Right atrium auricular region (tissue), 2 donors: ENCODE measurements around the gene CD93. TPM values are rescaled to one million over a fixed set of nuclear protein-coding genes. Genes with fewer than 3 reads are reported as not detected.

Experiments
- DNase-seq: peaks from one replicate; pipeline ENCODE4 v3.0.0-alpha.2; 2019; ENCODE audit warnings: low spot score
- H3K27ac ChIP-seq, 2 donors: fragments of 200-600 bp; sonication (generic); 1 replicate in 1 of 2; 2 replicates in 1 of 2; pipeline ENCODE4 v1.5.1; 2016 to 2019
- H3K27me3 ChIP-seq, 2 donors: fragments of 200-600 bp; sonication (generic); one replicate each; pipeline versions ENCODE4 v1.5.1 to v1.6.0; 2017 to 2019
- H3K36me3 ChIP-seq: fragments of 200-600 bp; sonication (generic); one replicate; pipeline ENCODE4 v1.5.1; 2016
- H3K4me1 ChIP-seq, 2 donors: fragments of 200-600 bp; sonication (generic); one replicate each; pipeline versions ENCODE4 v1.5.1 to v1.6.0; 2017 to 2019
- H3K4me3 ChIP-seq, 2 donors: fragments of 200-600 bp; sonication (generic); 1 replicate in 1 of 2; 2 replicates in 1 of 2; pipeline ENCODE4 v1.5.1; 2017 to 2019; ENCODE audit warnings: mild to moderate bottlenecking in 1 of 2, moderate library complexity in 1 of 2
- H3K9me3 ChIP-seq, 2 donors: fragments of 200-600 bp; sonication (generic); one replicate each; pipeline ENCODE4 v1.5.1; 2019
- total RNA-seq, 2 donors: library from RNA; depleted of rRNA; stranded (reverse); fragments of >200 nt; gene quantifications; one replicate each; pipeline ENCODE4 v1.1.0, GENCODE V29; 2016
- TF ChIP-seq, protein P1 (sequence below), 2 donors: fragments of 200-600 bp; sonication (generic); IDR thresholded peaks; one replicate each; pipeline ENCODE4 v1.5.1; 2019; ENCODE audit warnings: antibody characterized with exemption in 2 of 2

CD93 gene
- total RNA-seq, 2 donors from 2014 or later = 35.7 to 51.6 TPM

DNA sequence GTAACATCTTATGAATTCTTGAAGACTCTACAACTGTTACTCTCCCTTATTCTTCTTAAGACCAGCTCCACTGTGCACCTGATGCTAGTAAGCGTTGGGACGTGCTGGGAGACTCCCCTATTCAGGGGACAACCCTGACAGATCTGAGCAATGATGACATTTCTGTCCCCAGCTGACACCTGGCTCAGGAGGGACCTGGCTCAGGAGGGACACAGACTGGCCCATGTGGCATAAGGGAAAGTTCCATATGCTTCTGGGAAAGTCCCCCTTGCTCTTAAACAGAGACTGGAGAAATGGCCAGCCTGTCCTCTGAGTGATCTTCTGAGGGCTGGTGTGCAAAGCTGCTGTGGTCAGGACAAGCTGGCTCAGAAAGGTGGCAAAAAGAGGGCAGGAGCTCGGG is 10.0 kb upstream of the CD93 start:
- DNase-seq = no peak
- H3K4me3 ChIP-seq = no peak overlapping the region
- H3K27me3 ChIP-seq = no peaks in the 10 kb centered on the region
- H3K27ac ChIP-seq = no peak overlapping the region
- H3K4me1 ChIP-seq = peaks cover 0 to 11% of the 10 kb centered on the region in 2 donors
- no peaks in the 10 kb centered on the region for H3K36me3 ChIP-seq
- no peaks in the 10 kb centered on the region for H3K9me3 ChIP-seq
- TF ChIP-seq, protein P1, sequence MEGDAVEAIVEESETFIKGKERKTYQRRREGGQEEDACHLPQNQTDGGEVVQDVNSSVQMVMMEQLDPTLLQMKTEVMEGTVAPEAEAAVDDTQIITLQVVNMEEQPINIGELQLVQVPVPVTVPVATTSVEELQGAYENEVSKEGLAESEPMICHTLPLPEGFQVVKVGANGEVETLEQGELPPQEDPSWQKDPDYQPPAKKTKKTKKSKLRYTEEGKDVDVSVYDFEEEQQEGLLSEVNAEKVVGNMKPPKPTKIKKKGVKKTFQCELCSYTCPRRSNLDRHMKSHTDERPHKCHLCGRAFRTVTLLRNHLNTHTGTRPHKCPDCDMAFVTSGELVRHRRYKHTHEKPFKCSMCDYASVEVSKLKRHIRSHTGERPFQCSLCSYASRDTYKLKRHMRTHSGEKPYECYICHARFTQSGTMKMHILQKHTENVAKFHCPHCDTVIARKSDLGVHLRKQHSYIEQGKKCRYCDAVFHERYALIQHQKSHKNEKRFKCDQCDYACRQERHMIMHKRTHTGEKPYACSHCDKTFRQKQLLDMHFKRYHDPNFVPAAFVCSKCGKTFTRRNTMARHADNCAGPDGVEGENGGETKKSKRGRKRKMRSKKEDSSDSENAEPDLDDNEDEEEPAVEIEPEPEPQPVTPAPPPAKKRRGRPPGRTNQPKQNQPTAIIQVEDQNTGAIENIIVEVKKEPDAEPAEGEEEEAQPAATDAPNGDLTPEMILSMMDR (IDR thresholded peaks at IDR 0.05) = no peak

DNA sequence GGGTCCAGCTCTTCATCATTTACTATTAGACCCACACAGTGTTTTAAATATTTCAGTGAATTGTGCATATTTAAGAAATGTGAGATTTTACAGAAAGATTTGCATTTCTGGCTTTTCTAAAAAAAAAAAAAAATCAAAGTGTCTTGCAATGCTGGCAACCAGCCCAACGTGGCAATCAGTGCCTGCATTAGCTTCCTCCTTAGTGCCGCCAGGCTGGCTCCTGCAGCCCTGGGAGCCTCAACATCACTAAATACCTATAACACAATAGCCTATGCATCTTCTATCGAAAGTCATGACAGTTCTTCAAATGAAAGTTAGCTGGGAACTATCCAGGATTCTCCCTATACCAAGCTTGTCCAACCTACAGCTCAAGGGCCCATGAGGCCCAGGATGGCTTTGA is 9.4 kb upstream of the CD93 start:
- TF ChIP-seq, protein P1 (IDR thresholded peaks at IDR 0.05) = no peak
- H3K27ac ChIP-seq = no peak overlapping the region
- no peak for DNase-seq
- H3K36me3 ChIP-seq = no peaks in the 10 kb centered on the region
- peaks cover 0 to 11% of the 10 kb centered on the region in 2 donors for H3K4me1 ChIP-seq
- no peaks in the 10 kb centered on the region for H3K27me3 ChIP-seq
- H3K9me3 ChIP-seq = no peaks in the 10 kb centered on the region
- H3K4me3 ChIP-seq = no peak overlapping the region

DNA sequence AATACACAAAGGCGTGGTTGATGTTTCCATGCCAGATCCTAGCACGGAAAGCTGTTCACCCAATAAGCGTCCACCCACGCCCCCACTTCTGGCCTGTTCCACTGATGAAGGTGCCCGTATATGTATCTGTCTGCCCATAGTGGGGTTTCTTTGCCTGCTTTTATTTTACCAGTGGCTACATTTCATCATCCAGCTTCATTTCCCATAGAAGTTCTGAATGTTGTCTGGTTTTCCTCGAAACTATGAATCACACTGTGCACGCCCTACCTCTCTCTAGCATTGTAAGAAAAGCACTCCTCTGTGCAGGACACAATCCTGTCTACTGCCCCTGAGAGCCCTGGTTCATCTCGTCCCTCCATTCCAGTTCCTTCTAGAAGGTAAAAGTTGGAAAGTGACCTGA is 8.8 kb upstream of the CD93 start:
- DNase-seq = no peak
- no peaks in the 10 kb centered on the region for H3K9me3 ChIP-seq
- H3K36me3 ChIP-seq = no peaks in the 10 kb centered on the region
- no peak overlapping the region for H3K27ac ChIP-seq
- H3K4me1 ChIP-seq = peaks cover 0 to 11% of the 10 kb centered on the region in 2 donors
- TF ChIP-seq, protein P1 (IDR thresholded peaks at IDR 0.05) = no peak
- H3K4me3 ChIP-seq = no peak overlapping the region
- no peaks in the 10 kb centered on the region for H3K27me3 ChIP-seq

DNA sequence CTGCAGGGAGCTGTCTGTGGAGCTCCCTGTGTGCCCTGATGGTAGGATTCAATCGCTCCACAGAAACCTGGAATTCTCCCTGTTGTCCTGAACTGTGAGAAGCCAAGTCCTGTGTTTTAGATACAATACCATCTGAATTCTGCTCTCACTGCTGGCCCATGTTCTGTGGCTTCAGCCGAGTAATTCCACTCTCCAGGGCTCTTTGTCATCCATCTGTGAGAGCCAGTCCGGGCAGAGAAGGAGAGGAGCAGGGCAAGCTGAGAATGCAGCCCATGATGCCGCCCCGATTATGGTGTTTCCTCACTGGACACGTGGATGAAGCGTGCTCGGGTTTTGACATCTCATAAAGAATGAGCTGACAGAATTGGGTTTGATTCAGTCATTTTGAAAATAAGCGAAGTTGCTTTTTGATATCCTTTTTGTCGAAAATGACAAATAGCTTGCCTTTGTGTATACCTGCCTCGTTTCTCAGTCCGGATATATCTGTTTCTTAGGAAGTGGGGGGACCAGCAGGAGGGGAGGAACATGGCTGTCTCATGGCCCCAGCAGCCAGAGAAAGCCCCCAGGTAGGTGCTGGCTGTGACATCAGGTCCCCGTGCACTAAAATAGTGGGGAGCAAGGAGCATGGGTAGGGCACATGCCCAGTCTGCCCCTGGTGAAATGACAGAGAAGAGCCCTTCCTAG is 8.2 kb upstream of the CD93 start:
- Histone ChIP-seq H3K4me1 (peaks cover 0 to 11% of the 10 kb centered on the region in 2 donors), H3K27ac (no peak overlapping the region), H3K27me3 (no peaks in the 10 kb centered on the region), H3K36me3 (no peaks in the 10 kb centered on the region), H3K4me3 (no peak overlapping the region), H3K9me3 (no peaks in the 10 kb centered on the region)
- TF ChIP-seq, protein P1 (IDR thresholded peaks at IDR 0.05) = no peak
- no peak for DNase-seq

DNA sequence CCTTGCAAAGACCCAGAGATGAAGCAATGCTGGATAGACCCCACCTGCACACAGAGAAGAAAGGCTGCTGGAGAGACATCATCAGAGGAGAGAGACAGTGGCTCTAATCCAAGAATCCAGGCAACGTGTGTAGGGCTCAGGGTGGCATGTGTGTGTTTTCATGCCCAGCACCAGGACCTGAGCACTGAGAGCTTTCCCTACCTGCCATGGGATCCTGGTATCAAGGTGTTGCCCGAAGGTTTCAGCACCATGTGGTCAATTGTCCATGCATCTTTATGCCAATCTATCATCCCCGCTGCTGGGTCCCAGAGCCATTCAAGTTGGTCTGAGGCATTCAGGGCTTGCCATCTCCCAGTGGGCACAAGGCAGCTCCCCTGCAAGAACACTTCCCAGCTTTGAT is 7.5 kb upstream of the CD93 start:
- TF ChIP-seq, protein P1 (IDR thresholded peaks at IDR 0.05) = no peak
- H3K9me3 ChIP-seq = no peaks in the 10 kb centered on the region
- H3K27ac ChIP-seq = no peak overlapping the region
- H3K36me3 ChIP-seq = no peaks in the 10 kb centered on the region
- no peak for DNase-seq
- H3K27me3 ChIP-seq = no peaks in the 10 kb centered on the region
- H3K4me1 ChIP-seq = peaks cover 0 to 11% of the 10 kb centered on the region in 2 donors
- no peak overlapping the region for H3K4me3 ChIP-seq
